H1 (cell line): Measurements from ENCODE around the gene CFB. TPM values are rescaled to one million over a fixed set of nuclear protein-coding genes. Genes with fewer than 3 reads are reported as not detected.
"Not testable (repeated sequence)": the region's sequence is repeated elsewhere in the genome, so short reads cannot be mapped to it uniquely, and the experiment has no call there.

ENCODE experiments used
- CTCF ChIA-PET: fragments of 300-600 bp; sonication (Branson Sonifier 250); formaldehyde crosslinking; loops from one replicate; lab custom pipeline; 2021; ENCODE audit not compliant: partially characterized antibody; lab: Charles Lee
- POLR2A ChIA-PET: fragments of 300-600 bp; sonication (Branson Sonifier 250); formaldehyde crosslinking; loops from one replicate; lab custom pipeline; 2021; ENCODE audit warnings: inconsistent platforms; ENCODE audit not compliant: partially characterized antibody; lab: Charles Lee
- DNase-seq, 2 experiments: peaks; one replicate each; pipeline versions ENCODE4 v3.0.0 to v3.0.0-alpha.2; 2010 to 2022; ENCODE audit warnings: low spot score in 2 of 2, low read depth in 1 of 2, mixed read lengths in 1 of 2
- FAIRE-seq: peaks from 2 replicates; lab custom pipeline; 2011; peaks lifted over from hg19 to GRCh38; lab: Jason Lieb, UNC
- H2AFZ ChIP-seq: 2 replicates; pipeline ENCODE4 v1.8.1; 2012; ENCODE audit warnings: low read length, inconsistent platforms
- H2AK5ac ChIP-seq: 2 replicates; pipeline ENCODE4 v1.6.1; 2013; ENCODE audit warnings: low read depth, low read length
- H2BK120ac ChIP-seq: replicated peaks from 2 replicates; pipeline ENCODE3; 2013; ENCODE audit warnings: low read depth, low read length, inconsistent platforms
- H2BK12ac ChIP-seq: 2 replicates; pipeline ENCODE4 v1.6.1; 2013; ENCODE audit warnings: low read depth, low read length
- H2BK15ac ChIP-seq: 2 replicates; pipeline ENCODE4 v1.6.1; 2013; ENCODE audit warnings: low read length
- H2BK20ac ChIP-seq: 2 replicates; pipeline ENCODE4 v1.6.1; 2013; ENCODE audit warnings: low read length
- H2BK5ac ChIP-seq: 2 replicates; pipeline ENCODE4 v1.6.1; 2013; ENCODE audit warnings: low read depth, low read length
- H3K14ac ChIP-seq: 2 replicates; pipeline ENCODE4 v1.6.1; 2013; ENCODE audit warnings: inconsistent platforms; ENCODE audit not compliant: insufficient read length
- H3K18ac ChIP-seq: 2 replicates; pipeline ENCODE4 v1.6.1; 2013; ENCODE audit warnings: low read length; ENCODE audit errors: extremely low read depth
- H3K23ac ChIP-seq: 2 replicates; pipeline ENCODE4 v1.6.1; 2013; ENCODE audit warnings: inconsistent platforms; ENCODE audit not compliant: insufficient read length
- H3K23me2 ChIP-seq: 2 replicates; pipeline ENCODE4 v1.6.1; 2013; ENCODE audit warnings: low read depth, low read length
- H3K27ac ChIP-seq: 2 replicates; pipeline ENCODE4 v1.6.1; 2011; ENCODE audit warnings: low read depth, low read length, inconsistent platforms
- H3K27me3 ChIP-seq, 4 experiments: replicated peaks in 1 of 4; 1 replicate in 1 of 4; 2 replicates in 3 of 4; pipeline versions ENCODE4 v1.6.1 to v1.8.1; 2011 to 2013; ENCODE audit warnings: low read length in 3 of 4, mild to moderate bottlenecking in 3 of 4, inconsistent platforms in 2 of 4, mixed read lengths in 2 of 4, moderate library complexity in 1 of 4; ENCODE audit not compliant: control insufficient read depth in 3 of 4, insufficient read depth in 3 of 4; ENCODE audit errors: extremely low read depth in 1 of 4
- H3K36me3 ChIP-seq, 4 experiments: 2 replicates each; pipeline versions ENCODE4 v1.6.1 to v1.8.1; 2011 to 2013; ENCODE audit warnings: mild to moderate bottlenecking in 4 of 4, low read length in 3 of 4, moderate library complexity in 2 of 4, control low read depth in 1 of 4, inconsistent platforms in 1 of 4; ENCODE audit not compliant: insufficient read depth in 4 of 4, control insufficient read depth in 2 of 4
- H3K4ac ChIP-seq: replicated peaks from 2 replicates; pipeline ENCODE3; 2013; ENCODE audit warnings: low read length, low read depth, mixed read lengths, inconsistent platforms; ENCODE audit not compliant: insufficient read length
- H3K4me1 ChIP-seq, 4 experiments: replicated peaks in 1 of 4; 1 replicate in 1 of 4; 2 replicates in 3 of 4; pipeline versions ENCODE4 v1.6.1 to v1.8.1; 2011 to 2013; ENCODE audit warnings: low read length in 3 of 4, inconsistent platforms in 2 of 4, mixed read lengths in 1 of 4; ENCODE audit not compliant: insufficient read depth in 4 of 4, control insufficient read depth in 3 of 4
- H3K4me2 ChIP-seq, 2 experiments: 2 replicates each; pipeline versions ENCODE4 v1.6.1 to v1.8.1; 2011 to 2013; ENCODE audit warnings: low read depth in 2 of 2, low read length in 2 of 2, control low read depth in 1 of 2, inconsistent platforms in 1 of 2, mild to moderate bottlenecking in 1 of 2; ENCODE audit not compliant: insufficient read depth in 1 of 2
- H3K4me3 ChIP-seq, 4 experiments: fragments of 200-600, 300-600 bp in 1 of 4; sonication (generic), shearing (Covaris generic), sonication (Bioruptor Twin) in 1 of 4; 2 replicates each; pipeline versions ENCODE4 v1.5.1 to v1.8.1; 2011 to 2016; ENCODE audit warnings: low read length in 4 of 4, low read depth in 3 of 4, control low read depth in 2 of 4, inconsistent platforms in 2 of 4, mild to moderate bottlenecking in 2 of 4, mixed read lengths in 1 of 4, moderate library complexity in 1 of 4; ENCODE audit not compliant: insufficient read depth in 2 of 4; ENCODE audit errors: extremely low read depth in 1 of 4
- H3K56ac ChIP-seq: replicated peaks from 2 replicates; pipeline ENCODE3; 2013; ENCODE audit warnings: low read depth, mild to moderate bottlenecking, mixed read lengths, low read length, inconsistent platforms; ENCODE audit not compliant: insufficient read length
- H3K79me1 ChIP-seq: 2 replicates; pipeline ENCODE4 v1.6.1; 2013; ENCODE audit warnings: low read depth, low read length, control low read depth
- H3K79me2 ChIP-seq, 2 experiments: 2 replicates each; pipeline versions ENCODE4 v1.6.1 to v1.8.1; 2012 to 2013; ENCODE audit warnings: low read length in 2 of 2, mild to moderate bottlenecking in 2 of 2, inconsistent platforms in 1 of 2; ENCODE audit not compliant: insufficient read depth in 2 of 2, control insufficient read depth in 1 of 2
- H3K9ac ChIP-seq, 4 experiments: replicated peaks in 1 of 4; 1 replicate in 1 of 4; 2 replicates in 3 of 4; pipeline versions ENCODE4 v1.6.1 to v1.8.1; 2011 to 2013; ENCODE audit warnings: low read depth in 3 of 4, low read length in 3 of 4, control low read depth in 2 of 4, mild to moderate bottlenecking in 2 of 4, moderate library complexity in 2 of 4, inconsistent platforms in 1 of 4; ENCODE audit errors: extremely low read depth in 1 of 4
- H3K9me3 ChIP-seq, 2 experiments: 2 replicates each; pipeline versions ENCODE4 v1.6.1 to v1.8.1; 2012 to 2013; ENCODE audit warnings: mild to moderate bottlenecking in 2 of 2, moderate library complexity in 2 of 2, control low read depth in 1 of 2, inconsistent platforms in 1 of 2, low read depth in 1 of 2, low read length in 1 of 2, mixed read lengths in 1 of 2; ENCODE audit not compliant: insufficient read depth in 2 of 2
- H4K20me1 ChIP-seq, 2 experiments: replicated peaks in 1 of 2; 2 replicates each; pipeline versions ENCODE3 to v1.8.1; 2011 to 2013; ENCODE audit warnings: inconsistent platforms in 2 of 2, low read length in 2 of 2, mild to moderate bottlenecking in 1 of 2; ENCODE audit not compliant: insufficient read depth in 2 of 2, control insufficient read depth in 1 of 2
- H4K5ac ChIP-seq: 2 replicates; pipeline ENCODE4 v1.6.1; 2013; ENCODE audit warnings: low read length, low read depth, mixed read lengths, inconsistent platforms; ENCODE audit not compliant: insufficient read length
- H4K8ac ChIP-seq: 2 replicates; pipeline ENCODE4 v1.8.0; 2013; ENCODE audit warnings: mild to moderate bottlenecking, moderate library complexity, low read length, inconsistent platforms; ENCODE audit not compliant: insufficient read depth; ENCODE audit errors: extremely low read depth
- H4K91ac ChIP-seq: replicated peaks from 2 replicates; pipeline ENCODE3; 2013; ENCODE audit warnings: low read length, mixed read lengths, inconsistent platforms; ENCODE audit not compliant: insufficient read length
- WGBS, 2 experiments: shearing (Covaris generic) in 1 of 2; methylation state at CpG; one replicate each; pipeline versions ENCODE4 v1.1.6 to v1.1.7; 2013 to 2015; ENCODE audit warnings: low lambda C conversion rate in 2 of 2, mixed read lengths in 2 of 2, inconsistent platforms in 1 of 2, low coverage in 1 of 2, missing lambda C conversion rate in 1 of 2; ENCODE audit not compliant: insufficient replicate concordance in 2 of 2, insufficient coverage in 1 of 2, insufficient read length in 1 of 2; ENCODE audit errors: extremely low coverage in 1 of 2, missing lambda C conversion rate in 1 of 2; 5-methylcytosine and 5-hydroxymethylcytosine counted together
- polyA plus RNA-seq, 7 experiments: library from polyadenylated mRNA; depleted of rRNA in 3 of 7; stranded (reverse) in 5 of 7; unstranded in 2 of 7; fragments of >200 nt in 5 of 7; fragments of 200-250 nt in 2 of 7; gene quantifications; 1 replicate in 5 of 7; 2 replicates in 1 of 7; 4 replicates in 1 of 7; pipeline versions ENCODE4 v1.2.1 to v1.2.3, GENCODE V29; 2011 to 2013; ENCODE audit warnings: missing spikeins in 2 of 7, mixed read lengths in 2 of 7
- total RNA-seq: library from RNA; stranded (reverse); fragmentation: NEBNext Ultra II Directional; extraction: Animal tissue kit (Norgen Biotek cat#: 25700); gene quantifications from 2 replicates; pipeline ENCODE4 v1.2.1, GENCODE V29; 2021

CFB gene
- total and polyA plus RNA-seq, 2 of the 8 experiments (the other 6 are each of a cell fraction or from before 2014, with no cell fraction given) = 0.09 TPM; not detected in 1

GRCh38 chr6:31976065-31976464 lies 30.2 kb downstream of the CFB start:
- H3K9me3 ChIP-seq, H2BK5ac ChIP-seq, H3K36me3 ChIP-seq, H3K27ac ChIP-seq, H2AK5ac ChIP-seq, H4K91ac ChIP-seq, H4K20me1 ChIP-seq, H3K4me1 ChIP-seq, H3K4ac ChIP-seq, H3K4me3 ChIP-seq, H3K4me2 ChIP-seq, H3K23ac ChIP-seq, H3K79me1 ChIP-seq, H4K8ac ChIP-seq, CTCF ChIA-PET, H2BK12ac ChIP-seq, H3K18ac ChIP-seq, H3K27me3 ChIP-seq, H2BK120ac ChIP-seq, DNase-seq, H4K5ac ChIP-seq, H3K14ac ChIP-seq, H2BK20ac ChIP-seq, H3K9ac ChIP-seq, H2AFZ ChIP-seq, H3K56ac ChIP-seq, FAIRE-seq, H2BK15ac ChIP-seq: not testable (repeated sequence)
- POLR2A ChIA-PET = interaction anchor here (0.7 to 15.3 kb wide), 2 partner anchors 10 to 21 kb away, joined by 3 to 279 read pairs; partner anchors contain the start of genes NELFE and SKIC2
- peaks cover 0 to 11% of the 10 kb centered on the region in 2 experiments; a peak in 1 of 4 replicates for H3K79me2 ChIP-seq
- 91% methylated on average over 14 of the region's 30 CpGs; no CpG with 5 or more reads in 1 of the 2 experiments for WGBS, 2 experiments
- H3K23me2 ChIP-seq = peaks cover 13% of the 10 kb centered on the region
